Measurements from ENCODE around the gene TMTC2.

The TMTC2 gene

GRCh38 chr12:82672811-82673495 lies 13.8 kb upstream of the TMTC2 start:
- TF ChIP-seq EZH2phosphoT487 (IDR thresholded peaks at IDR 0.05; ENCODE audit: low read depth) (no peak), CTCF (IDR thresholded peaks at IDR 0.05; ENCODE audit: low read depth, low read length) (no peak)
- H2AFZ ChIP-seq (ENCODE audit: low read depth, low read length): no peak overlapping the region

GRCh38 chr12:82673698-82674097 lies 13.0 kb upstream of the TMTC2 start:
- Histone ChIP-seq H3K27ac (ENCODE audit: low read length) (no peak overlapping the region), H2AFZ (ENCODE audit: low read depth, low read length) (no peak overlapping the region), H3K4me2 (ENCODE audit: low read length) (no peak overlapping the region), H4K20me1 (ENCODE audit: insufficient read depth, low read length) (no peaks in the 10 kb centered on the region), H3K36me3 (replicated peaks; ENCODE audit: low read depth, low read length) (no peaks in the 10 kb centered on the region), H3K9me3 (ENCODE audit: insufficient read depth, low read length) (no peaks in the 10 kb centered on the region), H3K4me3 (ENCODE audit: low read length) (no peak overlapping the region), H3K9ac (ENCODE audit: low read length) (no peak overlapping the region), H3K4me1 (ENCODE audit: low read length) (no peaks in the 10 kb centered on the region), H3K27me3 (ENCODE audit: low read depth, low read length) (no peaks in the 10 kb centered on the region), H3K79me2 (ENCODE audit: low read length) (no peaks in the 10 kb centered on the region)
- TF ChIP-seq EZH2phosphoT487 (IDR thresholded peaks at IDR 0.05; ENCODE audit: low read depth): no peak
- TF ChIP-seq CTCF (IDR thresholded peaks at IDR 0.05; ENCODE audit: low read depth, low read length): no peak

More at GRCh38 chr12:82672811-82673495, 13.8 kb upstream of the TMTC2 start:
- H3K27ac ChIP-seq (ENCODE audit: low read length): no peak overlapping the region
- no peak overlapping the region for H3K4me2 ChIP-seq (ENCODE audit: low read length)
- no peaks in the 10 kb centered on the region for H4K20me1 ChIP-seq (ENCODE audit: insufficient read depth, low read length)
- H3K36me3 ChIP-seq (replicated peaks; ENCODE audit: low read depth, low read length): no peaks in the 10 kb centered on the region
- no peak overlapping the region for H3K9ac ChIP-seq (ENCODE audit: low read length)
- no peaks in the 10 kb centered on the region for H3K79me2 ChIP-seq (ENCODE audit: low read length)
- H3K4me1 ChIP-seq (ENCODE audit: low read length): no peaks in the 10 kb centered on the region
- no peak overlapping the region for H3K4me3 ChIP-seq (ENCODE audit: low read length)
- no peaks in the 10 kb centered on the region for H3K9me3 ChIP-seq (ENCODE audit: insufficient read depth, low read length)
- H3K27me3 ChIP-seq (ENCODE audit: low read depth, low read length): no peaks in the 10 kb centered on the region

GRCh38 chr12:82675246-82675645 lies 11.5 kb upstream of the TMTC2 start:
- Histone ChIP-seq H3K9ac (ENCODE audit: low read length) (no peak overlapping the region), H3K4me1 (ENCODE audit: low read length) (no peaks in the 10 kb centered on the region), H3K27me3 (ENCODE audit: low read depth, low read length) (no peaks in the 10 kb centered on the region), H4K20me1 (ENCODE audit: insufficient read depth, low read length) (no peaks in the 10 kb centered on the region), H3K36me3 (replicated peaks; ENCODE audit: low read depth, low read length) (no peaks in the 10 kb centered on the region), H3K4me3 (ENCODE audit: low read length) (no peak overlapping the region), H3K9me3 (ENCODE audit: insufficient read depth, low read length) (no peaks in the 10 kb centered on the region), H3K27ac (ENCODE audit: low read length) (no peak overlapping the region), H2AFZ (ENCODE audit: low read depth, low read length) (no peak overlapping the region), H3K79me2 (ENCODE audit: low read length) (no peaks in the 10 kb centered on the region), H3K4me2 (ENCODE audit: low read length) (no peak overlapping the region)
- TF ChIP-seq EZH2phosphoT487 (IDR thresholded peaks at IDR 0.05; ENCODE audit: low read depth) (no peak), CTCF (IDR thresholded peaks at IDR 0.05; ENCODE audit: low read depth, low read length) (no peak)

- H3K27ac ChIP-seq (ENCODE audit: low read length): no peak overlapping the region
- no peak overlapping the region for H3K4me2 ChIP-seq (ENCODE audit: low read length)
- H3K9ac ChIP-seq (ENCODE audit: low read length): no peak overlapping the region
- no peaks in the 10 kb centered on the region for H4K20me1 ChIP-seq (ENCODE audit: insufficient read depth, low read length)
- TF ChIP-seq CTCF (IDR thresholded peaks at IDR 0.05; ENCODE audit: low read depth, low read length): no peak
- no peak for TF ChIP-seq EZH2phosphoT487 (IDR thresholded peaks at IDR 0.05; ENCODE audit: low read depth)
- no peak overlapping the region for H3K4me3 ChIP-seq (ENCODE audit: low read length)
- H3K4me1 ChIP-seq (ENCODE audit: low read length): peaks cover 21% of the 10 kb centered on the region
- H3K27me3 ChIP-seq (ENCODE audit: low read depth, low read length): peaks cover 9% of the 10 kb centered on the region; the same call in 1 of the 2 replicates
- H3K36me3 ChIP-seq (replicated peaks; ENCODE audit: low read depth, low read length): no peaks in the 10 kb centered on the region
- H2AFZ ChIP-seq (ENCODE audit: low read depth, low read length): no peak overlapping the region
- H3K9me3 ChIP-seq (ENCODE audit: insufficient read depth, low read length): no peaks in the 10 kb centered on the region
- no peaks in the 10 kb centered on the region for H3K79me2 ChIP-seq (ENCODE audit: low read length)
Observed at GRCh38 chr12:82682326-82682725, 4.4 kb upstream of the TMTC2 start.
